DOHH2 (cell line): ENCODE data around the gene GHDC.
"Not testable (repeated sequence)": the region's sequence is repeated elsewhere in the genome, so short reads cannot be mapped to it uniquely, and the experiment has no call there.

Experiments
- H3F3A ChIP-seq: fragments of 200-600 bp; sonication (generic), shearing (Covaris generic); 2 replicates; pipeline ENCODE4 v1.6.0; 2016; ENCODE audit warnings: antibody characterized with exemption, mild to moderate bottlenecking; ENCODE audit not compliant: control insufficient read depth, insufficient read depth
- H3K27ac ChIP-seq: fragments of 200-600 bp; sonication (generic); 2 replicates; pipeline ENCODE4 v1.5.1; 2014; ENCODE audit warnings: low read depth, mild to moderate bottlenecking, low read length, moderate library complexity
- H3K27me3 ChIP-seq: fragments of 200-600 bp; sonication (generic); 2 replicates; pipeline ENCODE4 v1.6.1; 2014; ENCODE audit warnings: mild to moderate bottlenecking, low read length, mixed read lengths; ENCODE audit not compliant: control insufficient read depth
- H3K36me3 ChIP-seq: fragments of 200-600 bp; sonication (generic); 2 replicates; pipeline ENCODE4 v1.6.1; 2014; ENCODE audit warnings: mild to moderate bottlenecking, low read length, moderate library complexity, mixed read lengths; ENCODE audit not compliant: control insufficient read depth
- H3K4me1 ChIP-seq: fragments of 200-600 bp; sonication (generic); 2 replicates; pipeline ENCODE4 v1.6.1; 2014; ENCODE audit warnings: mild to moderate bottlenecking, low read length, mixed read lengths; ENCODE audit not compliant: control insufficient read depth
- H3K4me2 ChIP-seq: fragments of 200-600 bp; sonication (generic); 2 replicates; pipeline ENCODE4 v1.6.0; 2014; ENCODE audit warnings: mild to moderate bottlenecking, low read length, moderate library complexity
- H3K4me3 ChIP-seq: fragments of 200-600 bp; sonication (generic); 2 replicates; pipeline ENCODE4 v1.5.1; 2014; ENCODE audit warnings: mild to moderate bottlenecking, low read length, mixed read lengths
- H3K79me2 ChIP-seq: fragments of 200-600 bp; sonication (generic); 2 replicates; pipeline ENCODE4 v1.6.1; 2014; ENCODE audit warnings: mild to moderate bottlenecking, low read length, mixed read lengths; ENCODE audit not compliant: control insufficient read depth
- H3K9me2 ChIP-seq: fragments of 200-600 bp; sonication (generic); replicated peaks from 2 replicates; pipeline ENCODE4 v1.6.1; 2014; ENCODE audit warnings: mild to moderate bottlenecking, low read length, mixed read lengths; ENCODE audit not compliant: control insufficient read depth
- H3K9me3 ChIP-seq: fragments of 200-600 bp; sonication (generic); 2 replicates; pipeline ENCODE4 v1.6.1; 2014; ENCODE audit warnings: antibody characterized with exemption, low read length, mixed read lengths; ENCODE audit not compliant: control insufficient read depth, insufficient read depth
- H4K20me1 ChIP-seq: fragments of 200-600 bp; sonication (generic); 2 replicates; pipeline ENCODE4 v1.6.0; 2014; ENCODE audit warnings: low read depth, mild to moderate bottlenecking, antibody characterized with exemption, low read length, moderate library complexity; ENCODE audit not compliant: control insufficient read depth, insufficient read depth
- CTCF ChIP-seq: fragments of 200-600 bp; sonication (generic); IDR thresholded peaks from one replicate; pipeline ENCODE4 v1.5.1; 2014; ENCODE audit warnings: antibody characterized with exemption, mild to moderate bottlenecking, low read depth, low read length; ENCODE audit not compliant: poor library complexity, severe bottlenecking
- EZH2phosphoT487 ChIP-seq: fragments of 200-600 bp; sonication (generic); IDR thresholded peaks from 2 replicates; pipeline ENCODE4 v1.6.1; 2017; ENCODE audit warnings: borderline replicate concordance, mild to moderate bottlenecking, antibody characterized with exemption, low read length, moderate library complexity, mixed read lengths

The GHDC gene

GRCh38 chr17:42188749-42189650 is 5.3 kb downstream of the GHDC start:
- Histone ChIP-seq H3K4me1 (peaks cover 20% of the 10 kb centered on the region), H3F3A (no peaks in the 10 kb centered on the region), H3K36me3 (no peaks in the 10 kb centered on the region), H3K9me2 (no peaks in the 10 kb centered on the region), H3K79me2 (peaks cover 9% of the 10 kb centered on the region), H4K20me1 (no peaks in the 10 kb centered on the region), H3K9me3 (no peaks in the 10 kb centered on the region), H3K4me2 (no peak overlapping the region), H3K27me3 (no peaks in the 10 kb centered on the region), H3K27ac (no peak overlapping the region), H3K4me3 (no peak overlapping the region)
- TF ChIP-seq CTCF, result no peak
- no peak for TF ChIP-seq EZH2phosphoT487

GRCh38 chr17:42187833-42188232 is 6.5 kb downstream of the GHDC start:
- TF ChIP-seq EZH2phosphoT487 (no peak), CTCF (no peak)
- Histone ChIP-seq H4K20me1 (no peaks in the 10 kb centered on the region), H3K27me3 (no peaks in the 10 kb centered on the region), H3K9me2 (no peaks in the 10 kb centered on the region), H3K27ac (no peak overlapping the region), H3K4me2 (no peak overlapping the region), H3K79me2 (no peaks in the 10 kb centered on the region), H3K4me3 (no peak overlapping the region), H3K36me3 (no peaks in the 10 kb centered on the region), H3K9me3 (no peaks in the 10 kb centered on the region), H3K4me1 (peaks cover 21% of the 10 kb centered on the region), H3F3A (no peaks in the 10 kb centered on the region)

- H3F3A ChIP-seq, H3K27ac ChIP-seq, H3K9me3 ChIP-seq, H3K36me3 ChIP-seq, H3K79me2 ChIP-seq, H4K20me1 ChIP-seq, H3K9me2 ChIP-seq, H3K27me3 ChIP-seq, H3K4me2 ChIP-seq, H3K4me3 ChIP-seq: not testable (repeated sequence)
- H3K4me1 ChIP-seq, result peaks cover 33% of the 10 kb centered on the region
Observed at GRCh38 chr17:42186191-42186590, 8.1 kb downstream of the GHDC start.

DNA sequence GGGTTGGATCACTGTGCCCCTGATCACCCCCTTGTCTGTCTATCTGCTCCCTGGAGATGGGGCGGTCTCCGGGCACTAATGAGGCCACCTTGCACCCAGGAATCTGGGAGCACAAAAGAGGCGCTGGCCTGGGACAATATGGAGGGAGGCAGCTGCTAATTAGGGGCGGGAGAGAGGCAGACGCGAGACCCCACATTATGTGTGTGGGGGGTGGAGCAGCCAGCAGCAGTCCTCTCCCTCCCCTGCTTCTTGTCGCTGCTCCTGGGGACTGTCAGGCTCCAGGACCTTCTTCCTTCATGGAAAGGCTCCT is 8.7 kb downstream of the GHDC start:
- peaks cover 39% of the 10 kb centered on the region for H3K4me1 ChIP-seq
- no peaks in the 10 kb centered on the region for H4K20me1 ChIP-seq
- H3F3A ChIP-seq, result no peaks in the 10 kb centered on the region
- H3K9me2 ChIP-seq, result no peaks in the 10 kb centered on the region
- H3K79me2 ChIP-seq, result no peaks in the 10 kb centered on the region
- no peaks in the 10 kb centered on the region for H3K36me3 ChIP-seq
- no peaks in the 10 kb centered on the region for H3K9me3 ChIP-seq
- no peak for TF ChIP-seq EZH2phosphoT487
- TF ChIP-seq CTCF, result no peak
- H3K27ac ChIP-seq, result no peak overlapping the region
- H3K4me2 ChIP-seq, result no peak overlapping the region
- no peak overlapping the region for H3K4me3 ChIP-seq
- H3K27me3 ChIP-seq, result peaks cover 6% of the 10 kb centered on the region
